Activated naive CD4-positive, alpha-beta T cell treated with anti-CD3 and anti-CD28 coated beads for 36 hours (primary cell): ENCODE data around the gene MGST2. TPM values are rescaled to one million over a fixed set of nuclear protein-coding genes. Genes with fewer than 3 reads are reported as not detected.

Experiments
- CTCF ChIA-PET: fragments of 350-600 bp; sonication (Branson Sonifier 250); formaldehyde crosslinking; loops from one replicate; lab custom pipeline; 2021; ENCODE audit warnings: antibody characterized with exemption; lab: Charles Lee
- DNase-seq: peaks from one replicate; pipeline ENCODE4 v3.0.0-alpha.2; 2020
- H3K27ac Mint-ChIP-seq: one replicate; pipeline ENCODE4 v1.8.0; 2021; ENCODE audit warnings: mild to moderate bottlenecking, mixed read lengths
- H3K27me3 Mint-ChIP-seq: one replicate; pipeline ENCODE4 v1.8.0; 2021; ENCODE audit warnings: low read depth, mixed read lengths
- H3K36me3 Mint-ChIP-seq: one replicate; pipeline ENCODE4 v1.8.0; 2021; ENCODE audit warnings: low read depth, mixed read lengths
- H3K4me1 Mint-ChIP-seq: one replicate; pipeline ENCODE4 v1.8.0; 2021; ENCODE audit warnings: low read depth, mixed read lengths
- H3K4me3 Mint-ChIP-seq: one replicate; pipeline ENCODE4 v1.8.0; 2021; ENCODE audit warnings: mild to moderate bottlenecking, moderate library complexity, mixed read lengths
- H3K9me3 Mint-ChIP-seq: one replicate; pipeline ENCODE4 v1.8.0; 2021; ENCODE audit warnings: mixed read lengths
- intact Hi-C: fragments of 100-400 bp; cut with micrococcal nuclease; formaldehyde crosslinking; loops from one replicate; pipeline ENCODE4 v1.15.1; 2023
- total RNA-seq, 2 experiments: library from RNA; stranded (reverse); gene quantifications; one replicate each; pipeline ENCODE4 v1.2.3, GENCODE V29; 2021

Gene MGST2
- total RNA-seq, 2 experiments from 2014 or later: 5.4 to 6.2 TPM

DNA sequence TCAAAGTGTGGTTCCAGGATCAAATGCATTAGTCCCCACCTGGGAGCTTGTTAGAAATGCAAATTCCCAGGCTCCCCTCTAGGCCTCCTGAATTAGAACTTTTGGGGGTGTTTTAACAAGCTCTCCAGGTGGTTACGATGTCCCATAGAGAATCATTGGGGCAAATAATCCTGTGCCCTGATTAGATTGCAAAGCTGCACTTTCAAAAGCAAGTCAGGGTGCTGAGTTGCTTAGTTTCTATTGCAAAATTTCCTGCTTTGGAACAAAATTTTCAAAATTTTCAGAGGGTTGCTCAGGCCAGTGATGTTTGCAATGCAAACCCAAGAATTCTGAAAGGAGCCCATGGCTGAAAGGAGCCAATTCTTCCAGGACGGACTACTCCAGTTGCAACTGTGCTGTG, 71.0 kb downstream of the MGST2 start:
- no peak overlapping the region for H3K4me3 Mint-ChIP-seq
- H3K27ac Mint-ChIP-seq: no peak overlapping the region
- no peaks in the 10 kb centered on the region for H3K9me3 Mint-ChIP-seq
- peaks cover 29% of the 10 kb centered on the region for H3K27me3 Mint-ChIP-seq
- DNase-seq: no peak
- no peaks in the 10 kb centered on the region for H3K36me3 Mint-ChIP-seq
- intact Hi-C loops: loop anchor here (2.0 to 10.0 kb wide), 5 partner anchors 122 to 1118 kb away; partner anchors contain the start of gene MAML3
- H3K4me1 Mint-ChIP-seq: peaks cover 22% of the 10 kb centered on the region
- CTCF ChIA-PET: interaction anchor here (0.6 to 1.3 kb wide), 5 partner anchors 56 to 624 kb away, joined by 3 to 6 read pairs (median 3); no protein-coding TSS in a partner anchor

DNA sequence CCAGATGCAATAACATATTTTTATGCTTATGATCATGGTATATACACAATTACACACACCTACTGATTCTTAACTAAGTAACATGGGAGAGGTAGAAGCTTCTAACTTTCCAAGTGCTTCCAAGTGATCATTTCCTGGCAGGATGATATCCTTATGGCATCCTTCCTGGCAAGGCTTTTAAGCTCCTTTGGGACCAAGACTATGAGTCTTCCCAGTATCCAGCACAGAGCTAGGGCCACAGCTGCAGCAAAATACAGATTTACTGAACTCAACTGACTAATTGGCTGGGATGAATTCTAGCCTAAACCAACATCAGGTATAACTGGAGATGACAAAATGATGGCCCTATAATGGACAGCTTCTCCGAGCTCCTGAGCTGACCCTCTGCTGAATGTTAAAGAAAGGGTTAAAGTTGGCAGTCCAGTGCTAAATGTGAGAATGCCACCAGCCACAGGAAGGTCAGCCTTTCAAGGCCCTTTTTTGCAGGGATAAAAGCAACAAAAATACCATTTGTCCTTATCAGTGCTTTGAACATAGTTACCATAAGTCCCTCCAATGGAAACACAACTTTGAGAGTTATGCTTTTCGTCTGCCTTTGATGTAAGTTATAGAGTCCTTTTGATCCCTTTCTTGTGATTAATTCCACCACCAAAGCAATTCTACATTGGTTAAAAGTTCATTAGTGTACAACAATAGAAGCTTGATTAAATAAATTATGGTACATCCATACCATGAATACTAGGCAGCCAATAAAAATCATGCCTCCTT, 73.4 kb downstream of the MGST2 start:
- no peak overlapping the region for H3K4me3 Mint-ChIP-seq
- peaks cover 22% of the 10 kb centered on the region for H3K4me1 Mint-ChIP-seq
- no peaks in the 10 kb centered on the region for H3K9me3 Mint-ChIP-seq
- intact Hi-C loops: loop anchor here (5.0 to 10.0 kb wide), 4 partner anchors 163 to 1116 kb away; partner anchors contain the start of gene MAML3
- H3K27ac Mint-ChIP-seq: no peak overlapping the region
- no peaks in the 10 kb centered on the region for H3K36me3 Mint-ChIP-seq
- H3K27me3 Mint-ChIP-seq: peaks cover 27% of the 10 kb centered on the region
- CTCF ChIA-PET: interaction anchor here (0.6 to 1.5 kb wide), 6 partner anchors 86 to 699 kb away, joined by 3 to 4 read pairs (median 3); no protein-coding TSS in a partner anchor
- no peak for DNase-seq

DNA sequence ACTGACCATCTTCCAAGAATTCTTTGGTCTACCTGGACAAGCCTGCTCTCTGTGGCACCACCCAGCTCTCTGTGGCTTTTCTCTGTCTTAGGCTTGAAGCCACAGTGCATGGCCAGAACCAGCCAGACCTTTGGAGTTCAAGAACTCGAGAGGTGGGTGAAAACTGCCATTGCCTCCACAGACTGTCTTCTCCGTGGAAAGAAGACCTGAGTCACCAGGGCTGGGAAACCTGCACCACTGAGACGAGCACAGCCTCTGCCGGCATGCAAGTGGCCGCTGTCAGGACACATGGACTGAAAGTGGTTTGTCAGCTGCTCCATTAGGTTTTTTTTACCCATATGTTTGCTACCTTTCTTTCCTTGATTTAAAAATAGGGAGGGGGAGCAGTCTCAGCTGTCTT, 74.5 kb downstream of the MGST2 start:
- CTCF ChIA-PET: interaction anchor here (1.0 to 1.5 kb wide), 3 partner anchors 16 to 620 kb away, joined by 3 to 4 read pairs (median 3); no protein-coding TSS in a partner anchor
- H3K4me3 Mint-ChIP-seq: no peak overlapping the region
- H3K27ac Mint-ChIP-seq: no peak overlapping the region
- H3K36me3 Mint-ChIP-seq: no peaks in the 10 kb centered on the region
- H3K27me3 Mint-ChIP-seq: peaks cover 18% of the 10 kb centered on the region
- H3K9me3 Mint-ChIP-seq: no peaks in the 10 kb centered on the region
- H3K4me1 Mint-ChIP-seq: peaks cover 16% of the 10 kb centered on the region
- intact Hi-C loops: no loop called here
- DNase-seq: no peak

DNA sequence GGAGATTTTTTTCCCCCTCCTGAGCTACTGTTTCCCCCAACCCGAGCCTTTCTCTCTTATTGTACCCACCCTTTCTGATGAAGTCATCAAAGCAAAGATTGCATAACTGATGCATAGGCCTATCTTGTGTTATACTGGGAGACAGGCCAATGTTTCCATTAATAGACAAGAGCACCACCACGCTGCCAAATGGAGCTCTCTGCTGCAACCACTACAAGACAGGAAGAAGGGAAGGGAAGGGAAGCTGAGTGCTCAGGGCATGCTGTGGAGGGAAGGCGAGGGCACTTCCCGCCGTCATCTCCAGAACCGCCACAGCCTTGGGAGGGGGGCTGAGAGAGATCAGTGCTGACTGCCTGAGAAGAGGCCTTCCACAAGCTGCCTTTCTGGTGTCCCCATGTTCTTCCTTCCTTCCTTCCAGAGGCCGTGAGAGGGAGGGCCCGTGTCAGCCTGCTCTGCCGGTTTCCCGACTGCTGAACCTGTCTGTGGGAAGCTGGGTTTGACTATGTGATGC, 75.0 kb downstream of the MGST2 start:
- H3K27me3 Mint-ChIP-seq: peaks cover 17% of the 10 kb centered on the region
- no peaks in the 10 kb centered on the region for H3K36me3 Mint-ChIP-seq
- H3K4me1 Mint-ChIP-seq: peaks cover 15% of the 10 kb centered on the region
- intact Hi-C loops: no loop called here
- DNase-seq: no peak
- no peak overlapping the region for H3K27ac Mint-ChIP-seq
- CTCF ChIA-PET: interaction anchor here (1.0 to 1.1 kb wide), 2 partner anchors 16 to 509 kb away, joined by 3 to 4 read pairs; no protein-coding TSS in a partner anchor
- H3K9me3 Mint-ChIP-seq: no peaks in the 10 kb centered on the region
- no peak overlapping the region for H3K4me3 Mint-ChIP-seq

DNA sequence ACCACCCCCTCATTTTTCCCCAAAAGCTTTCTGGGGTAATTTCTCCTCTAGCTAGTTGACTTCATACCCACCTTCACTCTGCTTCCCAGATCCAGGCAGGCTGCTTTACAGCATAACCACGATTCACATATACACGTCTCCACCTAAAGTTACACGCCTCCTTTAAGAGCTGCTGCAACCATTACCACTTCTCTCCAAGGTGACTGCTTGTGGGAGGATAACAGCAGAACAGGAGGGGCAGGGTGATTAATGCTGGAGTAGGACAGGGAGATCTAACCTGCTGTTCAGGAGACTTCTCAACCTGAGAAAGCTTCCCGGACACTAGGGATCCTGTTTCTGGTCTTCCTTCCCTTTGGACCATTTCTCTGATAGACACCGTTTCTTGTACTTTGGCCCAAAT, 77.4 kb downstream of the MGST2 start:
- H3K27me3 Mint-ChIP-seq: peaks cover 3% of the 10 kb centered on the region
- intact Hi-C loops: no loop called here
- no peaks in the 10 kb centered on the region for H3K36me3 Mint-ChIP-seq
- DNase-seq: no peak
- no peaks in the 10 kb centered on the region for H3K4me1 Mint-ChIP-seq
- no peak overlapping the region for H3K27ac Mint-ChIP-seq
- no peak overlapping the region for H3K4me3 Mint-ChIP-seq
- CTCF ChIA-PET: no interaction called here
- no peaks in the 10 kb centered on the region for H3K9me3 Mint-ChIP-seq

DNA sequence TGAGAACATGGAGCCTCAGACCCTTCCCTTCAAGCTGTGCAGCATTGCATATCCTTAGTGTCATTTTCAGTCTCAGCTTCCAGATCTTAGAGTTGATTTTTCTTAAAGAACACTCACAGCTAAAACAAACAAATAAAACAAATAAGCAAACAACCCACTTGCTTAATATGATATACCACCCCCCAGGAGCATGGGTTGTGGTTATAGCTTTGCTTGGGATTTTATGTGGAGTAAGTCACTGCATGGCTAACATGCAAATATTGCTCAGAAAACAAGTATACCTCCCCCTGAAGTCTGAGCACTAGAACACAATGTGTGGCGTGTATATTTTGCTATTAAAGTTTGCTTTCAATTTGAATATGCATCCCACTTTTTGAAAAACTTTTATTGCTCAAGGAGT, 78.6 kb downstream of the MGST2 start:
- Mint-ChIP-seq H3K27me3 (peaks cover 3% of the 10 kb centered on the region), H3K27ac (no peak overlapping the region), H3K9me3 (no peaks in the 10 kb centered on the region), H3K36me3 (no peaks in the 10 kb centered on the region), H3K4me3 (no peak overlapping the region), H3K4me1 (no peaks in the 10 kb centered on the region)
- DNase-seq: no peak
- CTCF ChIA-PET: interaction anchor here (1.1 kb wide), 1 partner anchor 87 kb away, joined by 3 read pairs; no protein-coding TSS in a partner anchor
- intact Hi-C loops: no loop called here

DNA sequence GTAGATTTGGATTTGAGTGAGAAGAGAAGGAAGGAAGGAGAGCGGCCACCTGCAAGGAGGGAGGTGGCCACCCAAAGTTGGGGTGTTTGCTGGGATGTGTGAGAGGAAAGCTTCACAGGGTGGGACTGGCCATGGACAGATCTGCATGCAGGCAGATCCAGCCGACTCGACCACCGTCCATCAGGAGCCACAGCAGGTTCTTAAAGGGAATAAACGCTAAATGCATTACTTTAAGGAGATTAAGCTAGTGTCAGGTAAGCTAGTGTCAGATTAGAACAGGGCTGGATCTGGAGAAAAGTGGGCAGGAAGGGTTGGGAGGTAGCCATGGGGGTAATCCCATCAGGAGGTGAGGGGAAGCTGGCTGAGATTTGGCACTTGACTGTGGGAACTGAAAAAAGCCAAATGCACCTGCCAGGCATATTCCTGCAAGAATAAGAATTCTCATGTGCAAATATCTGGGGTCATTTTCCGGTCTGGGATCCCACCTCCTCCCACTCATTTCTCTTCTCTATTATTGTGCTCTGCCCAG, 79.6 kb downstream of the MGST2 start:
- DNase-seq: no peak
- Mint-ChIP-seq H3K9me3 (no peaks in the 10 kb centered on the region), H3K4me3 (no peak overlapping the region), H3K27ac (no peak overlapping the region), H3K36me3 (no peaks in the 10 kb centered on the region), H3K27me3 (peaks cover 3% of the 10 kb centered on the region), H3K4me1 (no peaks in the 10 kb centered on the region)
- CTCF ChIA-PET: interaction anchor here (1.2 kb wide), 1 partner anchor 31 kb away, joined by 3 read pairs; no protein-coding TSS in a partner anchor
- intact Hi-C loops: no loop called here

DNA sequence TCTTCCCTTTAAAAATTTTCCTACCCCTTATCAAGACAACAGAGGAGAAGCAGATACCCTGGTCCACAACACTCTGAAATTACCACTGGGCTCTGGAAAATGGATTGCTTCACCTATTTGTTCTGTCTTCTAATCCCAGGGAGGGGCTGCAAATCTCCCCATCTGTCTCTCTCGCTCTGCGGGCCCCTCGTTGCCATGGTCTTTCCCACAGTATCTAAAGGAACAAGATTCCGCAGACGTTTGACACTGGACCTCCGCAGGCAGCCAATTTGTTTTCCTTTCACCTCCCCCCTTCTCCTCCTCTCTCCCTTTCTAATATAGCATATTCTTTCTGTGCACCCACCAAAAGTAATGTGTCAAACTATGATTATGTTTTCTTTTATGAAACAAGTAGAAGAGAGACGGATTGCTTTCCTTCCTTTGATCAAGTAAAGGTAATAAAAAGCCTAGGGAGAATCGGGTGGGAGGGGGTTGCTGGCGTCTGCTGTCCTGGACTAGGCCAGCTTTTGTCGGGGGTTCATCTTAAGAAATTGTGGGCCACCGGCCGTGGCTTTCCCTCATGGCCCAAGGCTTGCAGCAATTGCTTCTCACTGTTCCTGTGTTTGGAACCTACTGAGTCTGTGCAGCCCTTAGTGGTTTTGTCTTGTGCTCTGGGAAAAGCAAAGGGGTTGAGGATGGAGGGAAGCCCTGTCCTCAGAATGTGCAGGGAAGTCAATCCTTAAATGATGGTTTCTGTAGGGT, 81.0 kb downstream of the MGST2 start:
- CTCF ChIA-PET: no interaction called here
- no peak for DNase-seq
- Mint-ChIP-seq H3K4me3 (no peak overlapping the region), H3K9me3 (no peaks in the 10 kb centered on the region), H3K36me3 (no peaks in the 10 kb centered on the region), H3K4me1 (peaks cover 4% of the 10 kb centered on the region), H3K27ac (no peak overlapping the region), H3K27me3 (peaks cover 3% of the 10 kb centered on the region)
- intact Hi-C loops: no loop called here

DNA sequence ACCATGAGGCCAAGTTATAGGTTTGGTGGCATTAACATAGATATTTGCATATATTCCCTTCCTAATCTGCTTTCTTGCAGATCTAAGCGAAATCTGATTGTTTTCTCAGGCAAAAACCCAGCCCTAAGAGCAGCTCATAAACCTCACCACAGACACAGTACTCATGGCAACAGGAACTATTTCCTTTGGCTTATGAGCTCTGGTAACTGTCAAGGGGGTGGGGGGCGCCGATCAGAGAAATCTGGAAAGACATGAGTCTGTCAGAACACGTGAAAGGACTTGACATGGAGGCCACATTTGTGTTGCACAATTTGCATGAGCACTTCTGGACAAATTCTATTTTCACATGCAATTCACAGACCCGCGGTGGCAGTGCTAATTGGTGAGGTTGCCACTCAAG, 83.7 kb downstream of the MGST2 start:
- Mint-ChIP-seq H3K27me3 (no peaks in the 10 kb centered on the region), H3K27ac (no peak overlapping the region), H3K4me1 (peaks cover 4% of the 10 kb centered on the region), H3K4me3 (no peak overlapping the region), H3K36me3 (no peaks in the 10 kb centered on the region), H3K9me3 (no peaks in the 10 kb centered on the region)
- DNase-seq: peak; percentile 10
- CTCF ChIA-PET: no interaction called here
- intact Hi-C loops: no loop called here

DNA sequence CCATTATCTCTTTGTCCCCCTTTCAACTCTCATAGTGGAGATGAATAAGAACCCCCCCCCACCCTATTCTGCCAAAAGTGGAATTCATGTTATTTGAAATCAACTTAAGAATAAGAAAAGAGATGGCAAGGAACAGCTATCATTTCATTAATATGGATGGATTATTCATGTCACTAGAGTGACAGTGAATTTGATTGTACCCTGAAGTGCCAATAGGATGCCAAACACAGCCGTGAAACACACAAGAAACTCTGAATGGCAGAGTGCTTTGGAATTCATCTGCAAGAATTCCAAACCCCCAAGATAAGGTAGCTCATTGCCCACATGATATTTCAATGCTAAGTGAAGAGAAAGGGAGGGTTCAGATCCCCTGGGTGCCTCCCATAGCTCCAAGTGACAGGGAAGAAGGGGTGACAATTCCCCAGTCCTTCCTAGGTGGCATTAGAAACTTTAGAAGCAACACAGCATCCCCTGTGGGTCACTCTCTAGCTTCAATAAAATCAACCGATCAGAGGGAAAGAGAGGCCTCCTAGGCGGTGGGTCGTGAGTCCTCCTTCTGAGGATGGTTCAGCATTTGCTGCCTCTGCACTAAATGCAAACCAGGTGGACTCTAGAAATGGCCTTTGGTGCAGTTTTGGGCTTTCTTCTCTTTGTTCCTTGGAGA, 84.3 kb downstream of the MGST2 start:
- no peak for DNase-seq
- H3K4me3 Mint-ChIP-seq: no peak overlapping the region
- no peaks in the 10 kb centered on the region for H3K36me3 Mint-ChIP-seq
- H3K27ac Mint-ChIP-seq: no peak overlapping the region
- no peaks in the 10 kb centered on the region for H3K27me3 Mint-ChIP-seq
- intact Hi-C loops: no loop called here
- no peaks in the 10 kb centered on the region for H3K9me3 Mint-ChIP-seq
- CTCF ChIA-PET: interaction anchor here (0.6 to 1.1 kb wide), 2 partner anchors 12 to 71 kb away, joined by 3 read pairs; no protein-coding TSS in a partner anchor
- peaks cover 4% of the 10 kb centered on the region for H3K4me1 Mint-ChIP-seq

DNA sequence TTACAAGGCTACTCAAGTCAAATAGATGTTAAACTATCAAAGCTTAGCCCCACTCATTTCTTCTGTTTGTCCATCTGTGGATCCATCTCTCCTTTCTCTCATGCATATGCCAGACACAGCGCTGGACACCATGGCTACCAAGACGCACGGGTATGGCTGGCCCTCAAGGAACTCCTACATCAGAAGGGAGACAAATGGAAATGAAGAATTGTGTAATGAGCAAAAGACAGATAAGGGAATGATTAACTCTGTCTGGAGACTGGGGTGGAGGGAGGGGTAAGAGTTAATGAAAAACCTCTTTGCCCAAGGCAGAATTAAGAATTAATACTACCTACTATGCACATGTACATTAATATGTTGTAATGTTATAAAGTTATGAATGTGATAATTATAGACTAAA, 88.1 kb downstream of the MGST2 start:
- Mint-ChIP-seq H3K36me3 (no peaks in the 10 kb centered on the region), H3K4me1 (peaks cover 4% of the 10 kb centered on the region), H3K27ac (no peak overlapping the region), H3K27me3 (no peaks in the 10 kb centered on the region), H3K4me3 (no peak overlapping the region), H3K9me3 (no peaks in the 10 kb centered on the region)
- no peak for DNase-seq
- CTCF ChIA-PET: no interaction called here
- intact Hi-C loops: no loop called here
